Neutrophil (primary cell): ENCODE results near the gene PML.
"Not testable (repeated sequence)": the region's sequence is repeated elsewhere in the genome, so short reads cannot be mapped to it uniquely, and the experiment has no call there.

ENCODE experiments used
- H3K27ac ChIP-seq: fragments of 200-600 bp; sonication (generic); 2 replicates; pipeline ENCODE4 v1.5.1; 2016; ENCODE audit warnings: mild to moderate bottlenecking, moderate library complexity
- H3K27me3 ChIP-seq: fragments of 200-600 bp; sonication (generic); 2 replicates; pipeline ENCODE4 v1.6.0; 2016; ENCODE audit warnings: mild to moderate bottlenecking
- H3K36me3 ChIP-seq: fragments of 200-600 bp; sonication (generic); 2 replicates; pipeline ENCODE4 v1.5.1; 2017
- H3K4me1 ChIP-seq, 2 experiments: fragments of 200-600 bp in 1 of 2; sonication (generic) in 1 of 2; 1 replicate in 1 of 2; 2 replicates in 1 of 2; pipeline versions ENCODE4 v1.5.1 to v1.6.1; 2013 to 2016; ENCODE audit warnings: low read depth in 1 of 2, low read length in 1 of 2, mild to moderate bottlenecking in 1 of 2, moderate library complexity in 1 of 2; ENCODE audit not compliant: control insufficient read depth in 1 of 2, insufficient read depth in 1 of 2
- H3K4me3 ChIP-seq, 2 experiments: fragments of 200-600 bp in 1 of 2; sonication (generic) in 1 of 2; 1 replicate in 1 of 2; 2 replicates in 1 of 2; pipeline ENCODE4 v1.5.1; 2013 to 2016; ENCODE audit warnings: low read depth in 1 of 2, low read length in 1 of 2, mild to moderate bottlenecking in 1 of 2, moderate library complexity in 1 of 2
- H3K9me3 ChIP-seq: fragments of 200-600 bp; sonication (generic); 2 replicates; pipeline ENCODE4 v1.5.1; 2016
- TF ChIP-seq, protein P1 (sequence below): fragments of 200-600 bp; sonication (generic); IDR thresholded peaks from 2 replicates; pipeline ENCODE4 v1.5.1; 2016; ENCODE audit warnings: antibody characterized with exemption

Gene PML

DNA sequence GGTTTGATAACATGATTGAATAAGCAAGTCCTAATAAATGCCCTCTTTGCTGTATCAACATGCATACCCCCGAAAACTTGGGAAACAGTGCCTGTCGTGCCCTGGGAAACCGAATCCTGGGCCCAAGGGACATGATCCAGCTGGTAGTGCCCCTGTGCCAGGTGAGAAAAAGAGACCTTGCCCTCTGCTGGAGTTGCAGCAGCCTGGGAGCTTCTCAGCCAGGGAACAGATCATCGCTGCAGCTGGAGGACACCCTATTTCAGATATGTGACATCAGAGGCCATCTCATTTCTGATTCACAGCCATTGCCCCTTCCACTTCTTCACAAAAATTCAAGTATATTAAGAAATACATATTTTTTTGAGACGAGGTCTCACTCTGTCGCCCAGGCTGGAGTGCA lies 34.7 kb upstream of the PML start:
- Histone ChIP-seq H3K27ac (no peak overlapping the region), H3K36me3 (no peaks in the 10 kb centered on the region), H3K4me3 (no peak overlapping the region), H3K27me3 (peaks cover 48% of the 10 kb centered on the region), H3K9me3 (no peaks in the 10 kb centered on the region), H3K4me1 (peaks cover under 1% of the 10 kb centered on the region in 2 experiments)
- TF ChIP-seq, protein P1, sequence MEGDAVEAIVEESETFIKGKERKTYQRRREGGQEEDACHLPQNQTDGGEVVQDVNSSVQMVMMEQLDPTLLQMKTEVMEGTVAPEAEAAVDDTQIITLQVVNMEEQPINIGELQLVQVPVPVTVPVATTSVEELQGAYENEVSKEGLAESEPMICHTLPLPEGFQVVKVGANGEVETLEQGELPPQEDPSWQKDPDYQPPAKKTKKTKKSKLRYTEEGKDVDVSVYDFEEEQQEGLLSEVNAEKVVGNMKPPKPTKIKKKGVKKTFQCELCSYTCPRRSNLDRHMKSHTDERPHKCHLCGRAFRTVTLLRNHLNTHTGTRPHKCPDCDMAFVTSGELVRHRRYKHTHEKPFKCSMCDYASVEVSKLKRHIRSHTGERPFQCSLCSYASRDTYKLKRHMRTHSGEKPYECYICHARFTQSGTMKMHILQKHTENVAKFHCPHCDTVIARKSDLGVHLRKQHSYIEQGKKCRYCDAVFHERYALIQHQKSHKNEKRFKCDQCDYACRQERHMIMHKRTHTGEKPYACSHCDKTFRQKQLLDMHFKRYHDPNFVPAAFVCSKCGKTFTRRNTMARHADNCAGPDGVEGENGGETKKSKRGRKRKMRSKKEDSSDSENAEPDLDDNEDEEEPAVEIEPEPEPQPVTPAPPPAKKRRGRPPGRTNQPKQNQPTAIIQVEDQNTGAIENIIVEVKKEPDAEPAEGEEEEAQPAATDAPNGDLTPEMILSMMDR = no peak

DNA sequence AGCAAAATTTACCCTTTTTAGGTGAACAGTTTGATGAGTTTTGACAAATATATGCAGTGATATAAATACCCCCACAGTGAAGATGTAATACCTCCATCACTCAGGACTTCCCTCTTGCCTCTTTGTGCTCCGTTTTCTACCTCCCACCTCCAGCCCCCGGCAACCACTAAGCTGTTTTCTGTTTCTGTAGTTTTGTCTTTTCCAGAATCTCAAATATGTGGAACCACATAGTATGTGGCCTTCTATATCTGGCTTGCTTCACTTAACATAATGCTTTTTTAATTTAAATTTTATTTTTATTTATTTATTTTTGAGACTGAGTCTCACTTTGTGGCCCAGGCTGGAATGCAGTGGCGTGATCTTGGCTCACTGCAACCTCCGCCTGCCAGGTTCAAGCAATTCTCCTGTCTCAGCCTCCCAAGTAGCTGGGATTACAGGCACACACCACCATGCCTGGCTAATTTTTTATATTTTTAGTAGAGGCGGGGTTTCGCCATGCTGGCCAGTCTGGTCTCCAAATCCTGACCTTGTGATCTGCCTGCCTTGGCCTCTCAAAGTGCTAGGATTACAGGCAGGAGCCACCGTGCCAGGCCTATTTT lies 33.9 kb upstream of the PML start:
- H3K9me3 ChIP-seq, H3K27ac ChIP-seq, H3K36me3 ChIP-seq, H3K4me3 ChIP-seq, H3K4me1 ChIP-seq: not testable (repeated sequence)
- peaks cover 45% of the 10 kb centered on the region for H3K27me3 ChIP-seq

DNA sequence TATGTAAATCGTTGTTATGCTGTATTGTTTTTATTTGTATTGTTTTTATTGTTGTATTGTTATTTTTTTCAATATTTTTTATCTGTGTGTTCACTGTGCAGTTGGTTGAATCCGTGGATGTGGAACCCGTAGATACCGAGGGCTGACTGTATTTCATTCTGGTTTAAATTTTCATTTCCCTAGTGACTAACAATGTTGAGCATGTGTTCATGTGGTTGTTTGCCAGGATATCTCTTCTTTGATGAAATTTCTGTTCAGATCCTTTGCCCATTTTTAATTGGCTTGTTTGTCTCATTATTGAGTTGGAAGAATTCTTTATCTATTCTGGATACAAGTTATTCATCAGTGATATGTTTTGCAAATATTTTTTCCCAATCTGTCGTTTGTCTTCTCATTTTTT lies 32.1 kb upstream of the PML start:
- H3K36me3 ChIP-seq = no peaks in the 10 kb centered on the region
- no peaks in the 10 kb centered on the region for H3K9me3 ChIP-seq
- no peak overlapping the region for H3K27ac ChIP-seq
- peaks cover 5% of the 10 kb centered on the region in 2 experiments for H3K4me1 ChIP-seq
- peaks cover 27% of the 10 kb centered on the region for H3K27me3 ChIP-seq
- TF ChIP-seq, protein P1 = no peak
- H3K4me3 ChIP-seq = no peak overlapping the region

DNA sequence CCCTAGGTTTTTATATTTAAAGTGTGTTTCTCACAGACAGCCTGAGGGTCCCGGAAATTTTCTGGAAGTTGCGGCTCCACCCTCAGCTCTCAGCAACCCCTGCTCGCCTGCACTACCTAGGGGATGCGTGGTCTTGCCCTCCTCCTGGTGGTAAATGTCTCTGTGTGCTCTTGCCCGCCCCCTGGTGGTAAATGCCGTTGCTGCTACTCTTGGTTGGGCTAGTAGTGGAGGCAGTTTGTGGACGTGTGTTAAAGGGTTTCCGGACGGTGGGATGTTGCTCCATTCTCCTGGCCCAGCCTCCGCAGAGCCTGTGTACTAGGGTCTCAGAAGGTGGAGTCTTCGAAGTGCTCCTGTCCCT lies 29.8 kb upstream of the PML start:
- Histone ChIP-seq H3K27me3 (peaks cover 4% of the 10 kb centered on the region), H3K27ac (no peak overlapping the region), H3K4me1 (peaks cover 5% of the 10 kb centered on the region in 2 experiments), H3K4me3 (no peak overlapping the region), H3K9me3 (no peaks in the 10 kb centered on the region), H3K36me3 (no peaks in the 10 kb centered on the region)
- TF ChIP-seq, protein P1 = peak; percentile 92

DNA sequence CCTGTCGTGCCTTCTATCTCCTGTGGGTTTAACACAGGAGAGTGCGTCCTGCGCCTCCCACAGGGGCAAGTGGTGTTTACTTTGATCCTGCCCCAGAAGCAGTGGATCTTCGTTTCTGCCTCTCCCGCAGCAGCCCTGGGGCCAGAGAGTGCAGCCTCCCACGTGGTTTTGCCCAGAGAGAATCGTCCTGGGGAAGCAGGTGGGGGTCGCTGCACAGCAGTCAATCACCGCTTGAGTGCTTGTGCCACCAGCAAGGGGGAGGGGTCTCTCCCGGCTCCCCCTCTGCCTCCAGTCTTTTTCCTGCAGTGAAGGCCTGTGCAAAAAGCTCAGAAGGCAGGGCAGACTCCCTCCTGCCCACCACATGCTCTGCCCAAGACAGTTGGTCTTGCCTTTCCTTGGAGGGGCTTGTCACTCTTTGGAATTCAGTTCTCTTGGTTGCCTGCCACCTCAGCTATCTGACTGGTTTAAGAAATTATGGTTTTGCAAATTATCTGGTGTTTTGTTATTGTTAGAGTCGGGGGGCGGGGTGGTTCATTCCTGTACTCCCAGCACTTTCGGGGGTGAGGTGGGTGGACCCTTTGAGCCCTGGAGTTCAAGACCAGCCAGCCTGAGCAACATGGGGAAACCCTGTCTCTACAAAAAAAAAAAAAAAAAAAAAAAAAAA lies 29.3 kb upstream of the PML start:
- Histone ChIP-seq H3K4me3 (no peak overlapping the region), H3K27ac (no peak overlapping the region)
- TF ChIP-seq, protein P1 = no peak

DNA sequence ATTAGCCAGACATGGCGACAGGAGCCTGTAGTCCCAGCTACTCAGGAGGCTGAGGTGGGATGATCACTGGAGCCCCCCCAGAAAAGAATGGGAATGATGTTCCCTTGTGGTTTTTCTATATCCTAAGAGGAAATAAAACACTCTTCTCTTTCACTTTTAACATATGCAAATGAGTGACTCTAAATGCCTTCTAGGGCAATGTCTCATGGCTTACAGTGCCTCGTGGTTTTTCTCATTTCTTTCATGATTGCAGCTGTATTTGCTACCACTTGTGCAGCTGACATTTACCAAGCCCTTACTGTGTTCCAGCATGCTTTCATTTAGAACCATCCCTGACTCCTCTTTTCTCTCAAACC lies 28.8 kb upstream of the PML start:
- Histone ChIP-seq H3K27ac (no peak overlapping the region), H3K4me1 (peaks cover 5% of the 10 kb centered on the region in 2 experiments), H3K9me3 (no peaks in the 10 kb centered on the region), H3K4me3 (no peak overlapping the region), H3K36me3 (no peaks in the 10 kb centered on the region), H3K27me3 (no peaks in the 10 kb centered on the region)
- TF ChIP-seq, protein P1 = no peak

More for the DNA sequence above, 29.3 kb upstream of the PML start:
- H3K36me3 ChIP-seq = no peaks in the 10 kb centered on the region
- peaks cover 5% of the 10 kb centered on the region in 2 experiments for H3K4me1 ChIP-seq
- no peaks in the 10 kb centered on the region for H3K9me3 ChIP-seq
- H3K27me3 ChIP-seq = no peaks in the 10 kb centered on the region
